Measurements from ENCODE around the gene DLGAP1. TPM values are rescaled to one million over a fixed set of nuclear protein-coding genes. Genes with fewer than 3 reads are reported as not detected.

Gene DLGAP1
- total RNA-seq, 1 experiment from 2014 or later = 23.0 TPM

- no peak for TF ChIP-seq MAX (CRISPR knock-in tag; IDR thresholded peaks at IDR 0.05)
- TF ChIP-seq IRF1 (CRISPR knock-in tag; IDR thresholded peaks at IDR 0.05) = no peak
- TF ChIP-seq, protein P1, sequence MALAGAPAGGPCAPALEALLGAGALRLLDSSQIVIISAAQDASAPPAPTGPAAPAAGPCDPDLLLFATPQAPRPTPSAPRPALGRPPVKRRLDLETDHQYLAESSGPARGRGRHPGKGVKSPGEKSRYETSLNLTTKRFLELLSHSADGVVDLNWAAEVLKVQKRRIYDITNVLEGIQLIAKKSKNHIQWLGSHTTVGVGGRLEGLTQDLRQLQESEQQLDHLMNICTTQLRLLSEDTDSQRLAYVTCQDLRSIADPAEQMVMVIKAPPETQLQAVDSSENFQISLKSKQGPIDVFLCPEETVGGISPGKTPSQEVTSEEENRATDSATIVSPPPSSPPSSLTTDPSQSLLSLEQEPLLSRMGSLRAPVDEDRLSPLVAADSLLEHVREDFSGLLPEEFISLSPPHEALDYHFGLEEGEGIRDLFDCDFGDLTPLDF (CRISPR knock-in tag; IDR thresholded peaks at IDR 0.05) = no peak
- TF ChIP-seq IRF2 (CRISPR knock-in tag; IDR thresholded peaks at IDR 0.05; ENCODE audit: borderline replicate concordance, low read depth) = no peak
- TF ChIP-seq ZNF671 (CRISPR knock-in tag; IDR thresholded peaks at IDR 0.05) = no peak
- no peak for TF ChIP-seq NR2C2 (CRISPR knock-in tag; IDR thresholded peaks at IDR 0.05)
- peak; percentile 51; the same call in 1 of the 2 replicates for TF ChIP-seq SP1 (CRISPR knock-in tag; conservative IDR thresholded peaks at IDR 0.05)
- no peak for TF ChIP-seq ATF6 (CRISPR knock-in tag; IDR thresholded peaks at IDR 0.05)
- TF ChIP-seq GTF2I (CRISPR knock-in tag; conservative IDR thresholded peaks at IDR 0.05) = no peak
- TF ChIP-seq MLX (CRISPR knock-in tag; IDR thresholded peaks at IDR 0.05) = no peak
- no peak; the same call in 1 of the 2 replicates for TF ChIP-seq NFATC4 (CRISPR knock-in tag; IDR thresholded peaks at IDR 0.05)
- TF ChIP-seq SOX15 (CRISPR knock-in tag; IDR thresholded peaks at IDR 0.05) = no peak
- peak; percentile 33; the same call in 1 of the 2 replicates for TF ChIP-seq FOXK1 (CRISPR knock-in tag; IDR thresholded peaks at IDR 0.05)
- TF ChIP-seq AFF4 (CRISPR knock-in tag; IDR thresholded peaks at IDR 0.05; ENCODE audit: borderline replicate concordance) = no peak; the same call in 1 of the 2 replicates
- TF ChIP-seq ZMAT4 (CRISPR knock-in tag; IDR thresholded peaks at IDR 0.05) = peak; percentile 86
- TF ChIP-seq JUN (CRISPR knock-in tag; IDR thresholded peaks at IDR 0.05) = peak; percentile 78; the same call in 1 of the 2 replicates
- peak; percentile 89 for TF ChIP-seq USF2 (CRISPR knock-in tag; IDR thresholded peaks at IDR 0.05)
- TF ChIP-seq NFE2L1 (CRISPR knock-in tag; IDR thresholded peaks at IDR 0.05) = peak; percentile 72; the same call in 1 of the 2 replicates
- TF ChIP-seq TEAD1 (CRISPR knock-in tag; IDR thresholded peaks at IDR 0.05) = peak; percentile 66; the same call in 1 of the 2 replicates
- TF ChIP-seq RORB (CRISPR knock-in tag; IDR thresholded peaks at IDR 0.05) = no peak
- no peak for TF ChIP-seq ELF4 (CRISPR knock-in tag; IDR thresholded peaks at IDR 0.05; ENCODE audit: low read depth)
- TF ChIP-seq PRRX2 (CRISPR knock-in tag; IDR thresholded peaks at IDR 0.05) = no peak
- TF ChIP-seq ZNF121 (CRISPR knock-in tag; IDR thresholded peaks at IDR 0.05) = no peak
- TF ChIP-seq, protein P2, sequence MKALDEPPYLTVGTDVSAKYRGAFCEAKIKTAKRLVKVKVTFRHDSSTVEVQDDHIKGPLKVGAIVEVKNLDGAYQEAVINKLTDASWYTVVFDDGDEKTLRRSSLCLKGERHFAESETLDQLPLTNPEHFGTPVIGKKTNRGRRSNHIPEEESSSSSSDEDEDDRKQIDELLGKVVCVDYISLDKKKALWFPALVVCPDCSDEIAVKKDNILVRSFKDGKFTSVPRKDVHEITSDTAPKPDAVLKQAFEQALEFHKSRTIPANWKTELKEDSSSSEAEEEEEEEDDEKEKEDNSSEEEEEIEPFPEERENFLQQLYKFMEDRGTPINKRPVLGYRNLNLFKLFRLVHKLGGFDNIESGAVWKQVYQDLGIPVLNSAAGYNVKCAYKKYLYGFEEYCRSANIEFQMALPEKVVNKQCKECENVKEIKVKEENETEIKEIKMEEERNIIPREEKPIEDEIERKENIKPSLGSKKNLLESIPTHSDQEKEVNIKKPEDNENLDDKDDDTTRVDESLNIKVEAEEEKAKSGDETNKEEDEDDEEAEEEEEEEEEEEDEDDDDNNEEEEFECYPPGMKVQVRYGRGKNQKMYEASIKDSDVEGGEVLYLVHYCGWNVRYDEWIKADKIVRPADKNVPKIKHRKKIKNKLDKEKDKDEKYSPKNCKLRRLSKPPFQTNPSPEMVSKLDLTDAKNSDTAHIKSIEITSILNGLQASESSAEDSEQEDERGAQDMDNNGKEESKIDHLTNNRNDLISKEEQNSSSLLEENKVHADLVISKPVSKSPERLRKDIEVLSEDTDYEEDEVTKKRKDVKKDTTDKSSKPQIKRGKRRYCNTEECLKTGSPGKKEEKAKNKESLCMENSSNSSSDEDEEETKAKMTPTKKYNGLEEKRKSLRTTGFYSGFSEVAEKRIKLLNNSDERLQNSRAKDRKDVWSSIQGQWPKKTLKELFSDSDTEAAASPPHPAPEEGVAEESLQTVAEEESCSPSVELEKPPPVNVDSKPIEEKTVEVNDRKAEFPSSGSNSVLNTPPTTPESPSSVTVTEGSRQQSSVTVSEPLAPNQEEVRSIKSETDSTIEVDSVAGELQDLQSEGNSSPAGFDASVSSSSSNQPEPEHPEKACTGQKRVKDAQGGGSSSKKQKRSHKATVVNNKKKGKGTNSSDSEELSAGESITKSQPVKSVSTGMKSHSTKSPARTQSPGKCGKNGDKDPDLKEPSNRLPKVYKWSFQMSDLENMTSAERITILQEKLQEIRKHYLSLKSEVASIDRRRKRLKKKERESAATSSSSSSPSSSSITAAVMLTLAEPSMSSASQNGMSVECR (CRISPR knock-in tag; IDR thresholded peaks at IDR 0.05; ENCODE audit: borderline replicate concordance) = no peak
- TF ChIP-seq GRHL2 (CRISPR knock-in tag; IDR thresholded peaks at IDR 0.05; ENCODE audit: insufficient replicate concordance, severe bottlenecking) = no peak
Measured at GRCh38 chr18:3603421-3604234, 851.5 kb downstream of the DLGAP1 start (continued).

All from WTC11 (cell line).